Keratinocyte (primary cell): ENCODE results near the gene CEACAM5. TPM values are rescaled to one million over a fixed set of nuclear protein-coding genes. Genes with fewer than 3 reads are reported as not detected.
"Not testable (repeated sequence)": the region's sequence is repeated elsewhere in the genome, so short reads cannot be mapped to it uniquely, and the experiment has no call there.

Experiments
- DNase-seq: peaks from one replicate; pipeline ENCODE4 v3.0.0-alpha.2; 2011; ENCODE audit warnings: low read depth, missing footprints, low spot score
- FAIRE-seq: peaks from 2 replicates; lab custom pipeline; 2011; peaks lifted over from hg19 to GRCh38; lab: Jason Lieb, UNC
- H2AFZ ChIP-seq: 2 replicates; pipeline ENCODE4 v1.6.0; 2012; ENCODE audit warnings: low read length, control low read depth, inconsistent platforms; ENCODE audit not compliant: control insufficient read depth
- H3K27ac ChIP-seq: 2 replicates; pipeline ENCODE4 v1.5.1; 2011; ENCODE audit warnings: low read length; ENCODE audit not compliant: control insufficient read depth, insufficient read depth
- H3K27me3 ChIP-seq: 3 replicates; pipeline ENCODE4 v1.6.0; 2011; ENCODE audit warnings: low read length; ENCODE audit not compliant: control insufficient read depth, insufficient read depth; ENCODE audit errors: extremely low read depth
- H3K36me3 ChIP-seq, 2 experiments: 2 replicates in 1 of 2; 3 replicates in 1 of 2; pipeline ENCODE4 v1.5.1; 2011; ENCODE audit warnings: low read length in 2 of 2, mild to moderate bottlenecking in 1 of 2; ENCODE audit not compliant: control insufficient read depth in 2 of 2, insufficient read depth in 2 of 2; ENCODE audit errors: extremely low read depth in 1 of 2
- H3K4me1 ChIP-seq: 3 replicates; pipeline ENCODE4 v1.5.1; 2011; ENCODE audit warnings: low read length; ENCODE audit not compliant: control insufficient read depth, insufficient read depth; ENCODE audit errors: extremely low read depth
- H3K4me2 ChIP-seq: 3 replicates; pipeline ENCODE4 v1.6.0; 2011; ENCODE audit warnings: low read depth, low read length; ENCODE audit not compliant: control insufficient read depth, insufficient read depth; ENCODE audit errors: extremely low read depth
- H3K4me3 ChIP-seq, 3 experiments: fragments of 200-600 bp in 1 of 3; sonication (generic) in 1 of 3; 2 replicates in 2 of 3; 3 replicates in 1 of 3; pipeline ENCODE4 v1.5.1; 2011 to 2016; ENCODE audit warnings: low read length in 3 of 3, mild to moderate bottlenecking in 3 of 3, control low read depth in 2 of 3, inconsistent platforms in 1 of 3, low read depth in 1 of 3, mixed read lengths in 1 of 3, mixed run types in 1 of 3, moderate library complexity in 1 of 3; ENCODE audit not compliant: control insufficient read depth in 2 of 3, insufficient read depth in 2 of 3; ENCODE audit errors: extremely low read depth in 1 of 3
- H3K79me2 ChIP-seq: 2 replicates; pipeline ENCODE4 v1.6.0; 2012; ENCODE audit warnings: low read length; ENCODE audit not compliant: control insufficient read depth, insufficient read depth
- H3K9ac ChIP-seq: 3 replicates; pipeline ENCODE4 v1.6.0; 2011; ENCODE audit warnings: low read length; ENCODE audit not compliant: control insufficient read depth, insufficient read depth; ENCODE audit errors: extremely low read depth
- H3K9me1 ChIP-seq: 3 replicates; pipeline ENCODE4 v1.6.0; 2011; ENCODE audit warnings: low read length; ENCODE audit not compliant: control insufficient read depth, insufficient read depth; ENCODE audit errors: extremely low read depth
- H3K9me3 ChIP-seq: 2 replicates; pipeline ENCODE4 v1.5.1; 2012; ENCODE audit warnings: low read depth, low read length; ENCODE audit not compliant: control insufficient read depth
- H4K20me1 ChIP-seq: 3 replicates; pipeline ENCODE4 v1.6.0; 2011; ENCODE audit warnings: low read length; ENCODE audit not compliant: control insufficient read depth, insufficient read depth; ENCODE audit errors: extremely low read depth
- EZH2 ChIP-seq: IDR thresholded peaks from one replicate; pipeline ENCODE4 v1.6.1; 2012; ENCODE audit warnings: inconsistent platforms, mild to moderate bottlenecking, low read length, moderate library complexity
- dilution Hi-C: fragments of 300-500 bp; cut with MboI; formaldehyde crosslinking; loops from one replicate; pipeline ENCODE4 v1.7.0; 2020; ENCODE audit warnings: low sequenced_read_pairs; ENCODE audit not compliant: extremely low pct_ligation_motif_present
- polyA plus RNA-seq, 5 experiments: library from polyadenylated mRNA; depleted of rRNA in 3 of 5; stranded (reverse) in 3 of 5; stranded (forward) in 1 of 5; unstranded in 1 of 5; fragments of >200 nt; gene quantifications; 1 replicate in 1 of 5; 2 replicates in 3 of 5; 3 replicates in 1 of 5; pipeline versions ENCODE4 v1.2.1 to v1.2.3, GENCODE V29; 2011 to 2012; ENCODE audit warnings: missing spikeins in 2 of 5, low read depth in 1 of 5, low replicate concordance in 1 of 5
- TF ChIP-seq, protein P1 (sequence below), 3 experiments: IDR thresholded peaks in 1 of 3; conservative IDR thresholded peaks in 1 of 3; optimal IDR thresholded peaks in 1 of 3; 2 replicates in 2 of 3; 3 replicates in 1 of 3; pipeline versions ENCODE3 to v1.5.1; 2011; ENCODE audit warnings: low read length in 3 of 3, mild to moderate bottlenecking in 3 of 3, moderate library complexity in 2 of 3, control low read depth in 1 of 3, inconsistent platforms in 1 of 3; ENCODE audit not compliant: insufficient read depth in 2 of 3; ENCODE audit errors: extremely low read depth in 1 of 3

The CEACAM5 gene
- polyA plus RNA-seq, 1 donor (not counting 4 experiments of a cell fraction or from before 2014, with no cell fraction given): not detected

DNA sequence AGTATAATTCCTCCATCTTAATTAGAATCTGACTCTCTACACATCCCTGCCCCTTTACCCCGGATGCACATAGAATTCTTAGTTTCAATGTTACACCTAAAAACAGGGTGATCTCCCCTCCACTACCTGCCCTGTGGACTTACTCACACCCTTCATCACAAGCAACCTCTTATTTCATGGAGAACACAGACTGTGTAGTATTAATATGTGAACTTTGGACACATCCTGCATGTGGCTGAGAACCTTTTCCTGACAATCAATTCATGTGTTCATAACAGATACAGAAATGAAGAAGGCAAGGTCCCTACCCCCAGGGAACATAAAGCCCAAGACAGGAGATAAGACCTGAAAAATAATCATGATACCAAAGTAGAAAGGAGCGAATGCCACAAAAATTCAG is 58.7 kb downstream of the CEACAM5 start:
- FAIRE-seq (no peak), DNase-seq (no peak)
- Histone ChIP-seq H3K27me3 (peaks cover 17% of the 10 kb centered on the region), H2AFZ (no peak overlapping the region), H3K27ac (no peak overlapping the region), H3K36me3 (no peaks in the 10 kb centered on the region), H3K9me3 (no peaks in the 10 kb centered on the region), H3K4me2 (no peak overlapping the region), H3K9ac (no peak overlapping the region), H3K4me1 (peaks cover 4% of the 10 kb centered on the region), H3K4me3 (no peak overlapping the region), H4K20me1 (no peaks in the 10 kb centered on the region), H3K79me2 (no peaks in the 10 kb centered on the region), H3K9me1 (no peaks in the 10 kb centered on the region)
- no peak for TF ChIP-seq EZH2
- TF ChIP-seq, protein P1, sequence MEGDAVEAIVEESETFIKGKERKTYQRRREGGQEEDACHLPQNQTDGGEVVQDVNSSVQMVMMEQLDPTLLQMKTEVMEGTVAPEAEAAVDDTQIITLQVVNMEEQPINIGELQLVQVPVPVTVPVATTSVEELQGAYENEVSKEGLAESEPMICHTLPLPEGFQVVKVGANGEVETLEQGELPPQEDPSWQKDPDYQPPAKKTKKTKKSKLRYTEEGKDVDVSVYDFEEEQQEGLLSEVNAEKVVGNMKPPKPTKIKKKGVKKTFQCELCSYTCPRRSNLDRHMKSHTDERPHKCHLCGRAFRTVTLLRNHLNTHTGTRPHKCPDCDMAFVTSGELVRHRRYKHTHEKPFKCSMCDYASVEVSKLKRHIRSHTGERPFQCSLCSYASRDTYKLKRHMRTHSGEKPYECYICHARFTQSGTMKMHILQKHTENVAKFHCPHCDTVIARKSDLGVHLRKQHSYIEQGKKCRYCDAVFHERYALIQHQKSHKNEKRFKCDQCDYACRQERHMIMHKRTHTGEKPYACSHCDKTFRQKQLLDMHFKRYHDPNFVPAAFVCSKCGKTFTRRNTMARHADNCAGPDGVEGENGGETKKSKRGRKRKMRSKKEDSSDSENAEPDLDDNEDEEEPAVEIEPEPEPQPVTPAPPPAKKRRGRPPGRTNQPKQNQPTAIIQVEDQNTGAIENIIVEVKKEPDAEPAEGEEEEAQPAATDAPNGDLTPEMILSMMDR (optimal IDR thresholded peaks at IDR 0.05 in 1 of 3, IDR thresholded peaks at IDR 0.05 in 1 of 3, conservative IDR thresholded peaks at IDR 0.05 in 1 of 3; ENCODE audit: extremely low read depth in 1 of 3, insufficient read depth in 2 of 3, low read length in 3 of 3): no peak
- dilution Hi-C loops: no loop called here

DNA sequence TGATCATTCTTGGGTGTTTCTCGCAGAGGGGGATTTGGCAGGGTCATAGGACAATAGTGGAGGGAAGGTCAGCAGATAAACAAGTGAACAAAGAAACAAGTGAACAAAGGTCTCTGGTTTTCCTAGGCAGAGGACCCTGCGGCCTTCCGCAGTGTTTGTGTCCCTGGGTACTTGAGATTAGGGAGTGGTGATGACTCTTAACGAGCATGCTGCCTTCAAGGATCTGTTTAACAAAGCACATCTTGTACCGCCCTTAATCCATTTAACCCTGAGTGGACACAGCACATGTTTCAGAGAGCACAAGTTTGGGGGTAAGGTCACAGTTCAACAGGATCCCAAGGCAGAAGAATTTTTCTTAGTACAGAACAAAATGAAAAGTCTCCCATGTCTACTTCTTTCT is 59.7 kb downstream of the CEACAM5 start:
- dilution Hi-C loops, H4K20me1 ChIP-seq, H3K9me1 ChIP-seq, DNase-seq, H3K79me2 ChIP-seq, H3K9me3 ChIP-seq, H2AFZ ChIP-seq, H3K9ac ChIP-seq, H3K4me3 ChIP-seq, H3K36me3 ChIP-seq, FAIRE-seq, H3K4me2 ChIP-seq, H3K4me1 ChIP-seq, H3K27ac ChIP-seq: not testable (repeated sequence)
- peaks cover 12% of the 10 kb centered on the region for H3K27me3 ChIP-seq

DNA sequence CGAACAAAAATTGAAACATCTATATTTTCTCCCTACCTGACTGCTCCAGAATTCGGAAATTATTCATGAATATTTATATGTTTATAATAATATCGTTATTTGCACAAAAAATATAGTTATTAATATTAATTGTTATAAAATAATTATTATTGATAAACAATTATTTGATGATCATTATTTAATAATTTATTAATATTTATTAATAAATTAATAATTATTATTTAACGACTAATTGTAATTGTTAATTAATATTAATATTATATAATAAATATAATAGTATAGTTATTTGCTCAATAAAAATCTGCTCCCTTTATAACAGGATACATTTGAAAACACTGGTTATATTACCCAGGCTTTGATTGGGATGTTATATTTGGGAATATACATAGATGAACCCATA is 61.2 kb downstream of the CEACAM5 start:
- peaks cover 11% of the 10 kb centered on the region for H3K4me1 ChIP-seq

More for the DNA sequence above, 61.2 kb downstream of the CEACAM5 start:
- Histone ChIP-seq H4K20me1 (no peaks in the 10 kb centered on the region), H3K27ac (no peak overlapping the region), H3K4me3 (no peak overlapping the region), H3K9me3 (no peaks in the 10 kb centered on the region), H3K9ac (no peak overlapping the region), H3K79me2 (no peaks in the 10 kb centered on the region), H3K27me3 (peaks cover 9% of the 10 kb centered on the region), H2AFZ (no peak overlapping the region), H3K36me3 (no peaks in the 10 kb centered on the region), H3K4me2 (no peak overlapping the region), H3K9me1 (no peaks in the 10 kb centered on the region)
- FAIRE-seq (no peak), DNase-seq (no peak)
- TF ChIP-seq EZH2: no peak
- TF ChIP-seq, protein P1 (optimal IDR thresholded peaks at IDR 0.05 in 1 of 3, IDR thresholded peaks at IDR 0.05 in 1 of 3, conservative IDR thresholded peaks at IDR 0.05 in 1 of 3; ENCODE audit: extremely low read depth in 1 of 3, insufficient read depth in 2 of 3, low read length in 3 of 3): no peak
- dilution Hi-C loops: no loop called here
